Esophagus muscularis mucosa (tissue), 4 donors: Measurements from ENCODE around the gene PPIA. TPM values are rescaled to one million over a fixed set of nuclear protein-coding genes. Genes with fewer than 3 reads are reported as not detected.

ENCODE experiments used
- DNase-seq: peaks from one replicate; pipeline ENCODE4 v3.0.0-alpha.2; 2017; ENCODE audit errors: extremely low spot score
- H3K27ac ChIP-seq, 4 donors: fragments of 200-600 bp; sonication (generic); replicated peaks in 1 of 4; 1 replicate in 3 of 4; 2 replicates in 1 of 4; pipeline ENCODE4 v1.5.1; 2016 to 2019; ENCODE audit warnings: mild to moderate bottlenecking in 1 of 4
- H3K27me3 ChIP-seq, 4 donors: fragments of 200-600 bp; sonication (generic); one replicate each; pipeline versions ENCODE4 v1.5.1 to v1.6.0; 2016 to 2019
- H3K36me3 ChIP-seq, 4 donors: fragments of 200-600 bp; sonication (generic); one replicate each; pipeline ENCODE4 v1.5.1; 2016 to 2019
- H3K4me1 ChIP-seq, 4 donors: fragments of 200-600 bp; sonication (generic); one replicate each; pipeline ENCODE4 v1.5.1; 2016 to 2019
- H3K4me3 ChIP-seq, 4 donors: fragments of 200-600 bp; sonication (generic); 1 replicate in 2 of 4; 2 replicates in 2 of 4; pipeline ENCODE4 v1.5.1; 2016 to 2019; ENCODE audit warnings: mild to moderate bottlenecking in 4 of 4, moderate library complexity in 1 of 4
- H3K9me3 ChIP-seq, 4 donors: fragments of 200-600 bp; sonication (generic); 1 replicate in 3 of 4; 2 replicates in 1 of 4; pipeline ENCODE4 v1.5.1; 2016 to 2019
- CTCF ChIP-seq, 3 experiments: fragments of 200-600 bp in 2 of 3; fragments of 450-650 bp in 1 of 3; sonication (generic) in 2 of 3; IDR thresholded peaks; one replicate each; pipeline ENCODE4 v1.5.1; 2017 to 2019; ENCODE audit warnings: antibody characterized with exemption in 3 of 3, mild to moderate bottlenecking in 2 of 3, moderate library complexity in 1 of 3
- EP300 ChIP-seq: sonication (generic); formaldehyde crosslinking; IDR thresholded peaks from one replicate; pipeline ENCODE4 v1.6.1; 2017; ENCODE audit warnings: antibody characterized with exemption
- POLR2A ChIP-seq: fragments of 450-650 bp; IDR thresholded peaks from one replicate; pipeline ENCODE4 v1.6.1; 2017; ENCODE audit warnings: antibody characterized with exemption, moderate library complexity, mild to moderate bottlenecking, low read depth
- POLR2AphosphoS5 ChIP-seq, 2 donors: sonication (generic); formaldehyde crosslinking; IDR thresholded peaks; one replicate each; pipeline ENCODE4 v1.6.1; 2017; ENCODE audit warnings: antibody characterized with exemption in 2 of 2
- WGBS: methylation state at CpG from one replicate; pipeline ENCODE4 v1.1.5; 2018; 5-methylcytosine and 5-hydroxymethylcytosine counted together
- intact Hi-C: fragments of 100-400 bp; cut with DNase I; formaldehyde crosslinking; loops from one replicate; pipeline ENCODE4 v1.15.1; 2023
- total RNA-seq, 4 donors: library from RNA; depleted of rRNA; stranded (reverse); fragments of >200 nt; gene quantifications; one replicate each; pipeline versions ENCODE4 v1.1.0 to v1.2.1, GENCODE V29; 2016

The PPIA gene
- total RNA-seq, 4 donors from 2014 or later: 1,223 to 1,666 (median 1,462) TPM

- WGBS: 79% methylated on average over 5 of the region's 5 CpGs
Measured at GRCh38 chr7:44789990-44790389, 6.5 kb upstream of the PPIA start.

GRCh38 chr7:44791278-44792219, 4.9 kb upstream of the PPIA start:
- WGBS: 78% methylated on average over 8 of the region's 8 CpGs
- intact Hi-C loops: no loop called here
- TF ChIP-seq EP300 (no peak), CTCF (IDR thresholded peaks at IDR 0.05) (peak in 1 of 3 experiments; percentile 16), POLR2AphosphoS5 (IDR thresholded peaks at IDR 0.05) (no peak)
- peaks cover 3 to 23% (median 16%) of the 10 kb centered on the region in 4 donors for H3K4me1 ChIP-seq
- H3K4me3 ChIP-seq: no peak overlapping the region
- peak overlapping the region in 3 of 4 donors; percentile 29 to 54 (median 32) for H3K27ac ChIP-seq
- no peaks in the 10 kb centered on the region for H3K9me3 ChIP-seq
- no peaks in the 10 kb centered on the region for H3K36me3 ChIP-seq
- no peak for DNase-seq
- H3K27me3 ChIP-seq: no peaks in the 10 kb centered on the region

More at GRCh38 chr7:44789990-44790389, 6.5 kb upstream of the PPIA start:
- no peak overlapping the region for H3K27ac ChIP-seq
- no peak overlapping the region for H3K4me3 ChIP-seq
- no peaks in the 10 kb centered on the region for H3K9me3 ChIP-seq
- DNase-seq: no peak
- intact Hi-C loops: no loop called here
- TF ChIP-seq EP300: no peak
- no peak for TF ChIP-seq CTCF (IDR thresholded peaks at IDR 0.05)
- TF ChIP-seq POLR2AphosphoS5 (IDR thresholded peaks at IDR 0.05): no peak
- no peak for TF ChIP-seq POLR2A
- H3K36me3 ChIP-seq: no peaks in the 10 kb centered on the region
- no peaks in the 10 kb centered on the region for H3K27me3 ChIP-seq
- H3K4me1 ChIP-seq: peaks cover 0 to 13% (median 8%) of the 10 kb centered on the region in 4 donors

- Histone ChIP-seq H3K9me3 (no peaks in the 10 kb centered on the region), H3K4me3 (no peak overlapping the region), H3K36me3 (peaks cover 0 to 4% (median 1%) of the 10 kb centered on the region in 4 donors), H3K4me1 (peaks cover 13 to 37% (median 30%) of the 10 kb centered on the region in 4 donors), H3K27me3 (no peaks in the 10 kb centered on the region), H3K27ac (peak overlapping the region; percentile 23 to 60 (median 53))
- TF ChIP-seq CTCF (IDR thresholded peaks at IDR 0.05): no peak
- TF ChIP-seq POLR2AphosphoS5 (IDR thresholded peaks at IDR 0.05): no peak
- no peak for TF ChIP-seq EP300
- no peak for TF ChIP-seq POLR2A
- 69% methylated on average over 5 of the region's 5 CpGs for WGBS
- DNase-seq: no peak
- intact Hi-C loops: loop anchor here (2.0 kb wide), 1 partner anchor 43 kb away; no protein-coding TSS in a partner anchor
Measured at GRCh38 chr7:44793919-44794318, 2.6 kb upstream of the PPIA start.

GRCh38 chr7:44794331-44794730, 2.1 kb upstream of the PPIA start:
- DNase-seq: no peak
- Histone ChIP-seq H3K27ac (peak overlapping the region; percentile 23 to 60 (median 53)), H3K4me3 (no peak overlapping the region), H3K9me3 (no peaks in the 10 kb centered on the region), H3K27me3 (no peaks in the 10 kb centered on the region), H3K4me1 (peaks cover 17 to 42% (median 34%) of the 10 kb centered on the region in 4 donors), H3K36me3 (peaks cover 0 to 8% (median 4%) of the 10 kb centered on the region in 4 donors)
- no peak for TF ChIP-seq CTCF (IDR thresholded peaks at IDR 0.05)
- intact Hi-C loops: loop anchor here (2.0 kb wide), 1 partner anchor 44 kb away; no protein-coding TSS in a partner anchor
- 48% methylated on average over 3 of the region's 3 CpGs for WGBS
